Keratinocyte (primary cell): ENCODE results near the gene ETV7. TPM values are rescaled to one million over a fixed set of nuclear protein-coding genes. Genes with fewer than 3 reads are reported as not detected.

Experiments
- DNase-seq: peaks from one replicate; pipeline ENCODE4 v3.0.0-alpha.2; 2011; ENCODE audit warnings: low read depth, missing footprints, low spot score
- FAIRE-seq: peaks from 2 replicates; lab custom pipeline; 2011; peaks lifted over from hg19 to GRCh38; lab: Jason Lieb, UNC
- H2AFZ ChIP-seq: 2 replicates; pipeline ENCODE4 v1.6.0; 2012; ENCODE audit warnings: low read length, control low read depth, inconsistent platforms; ENCODE audit not compliant: control insufficient read depth
- H3K27ac ChIP-seq: 2 replicates; pipeline ENCODE4 v1.5.1; 2011; ENCODE audit warnings: low read length; ENCODE audit not compliant: control insufficient read depth, insufficient read depth
- H3K27me3 ChIP-seq: 3 replicates; pipeline ENCODE4 v1.6.0; 2011; ENCODE audit warnings: low read length; ENCODE audit not compliant: control insufficient read depth, insufficient read depth; ENCODE audit errors: extremely low read depth
- H3K36me3 ChIP-seq, 2 experiments: 2 replicates in 1 of 2; 3 replicates in 1 of 2; pipeline ENCODE4 v1.5.1; 2011; ENCODE audit warnings: low read length in 2 of 2, mild to moderate bottlenecking in 1 of 2; ENCODE audit not compliant: control insufficient read depth in 2 of 2, insufficient read depth in 2 of 2; ENCODE audit errors: extremely low read depth in 1 of 2
- H3K4me1 ChIP-seq: 3 replicates; pipeline ENCODE4 v1.5.1; 2011; ENCODE audit warnings: low read length; ENCODE audit not compliant: control insufficient read depth, insufficient read depth; ENCODE audit errors: extremely low read depth
- H3K4me2 ChIP-seq: 3 replicates; pipeline ENCODE4 v1.6.0; 2011; ENCODE audit warnings: low read depth, low read length; ENCODE audit not compliant: control insufficient read depth, insufficient read depth; ENCODE audit errors: extremely low read depth
- H3K4me3 ChIP-seq, 3 experiments: fragments of 200-600 bp in 1 of 3; sonication (generic) in 1 of 3; 2 replicates in 2 of 3; 3 replicates in 1 of 3; pipeline ENCODE4 v1.5.1; 2011 to 2016; ENCODE audit warnings: low read length in 3 of 3, mild to moderate bottlenecking in 3 of 3, control low read depth in 2 of 3, inconsistent platforms in 1 of 3, low read depth in 1 of 3, mixed read lengths in 1 of 3, mixed run types in 1 of 3, moderate library complexity in 1 of 3; ENCODE audit not compliant: control insufficient read depth in 2 of 3, insufficient read depth in 2 of 3; ENCODE audit errors: extremely low read depth in 1 of 3
- H3K79me2 ChIP-seq: 2 replicates; pipeline ENCODE4 v1.6.0; 2012; ENCODE audit warnings: low read length; ENCODE audit not compliant: control insufficient read depth, insufficient read depth
- H3K9ac ChIP-seq: 3 replicates; pipeline ENCODE4 v1.6.0; 2011; ENCODE audit warnings: low read length; ENCODE audit not compliant: control insufficient read depth, insufficient read depth; ENCODE audit errors: extremely low read depth
- H3K9me1 ChIP-seq: 3 replicates; pipeline ENCODE4 v1.6.0; 2011; ENCODE audit warnings: low read length; ENCODE audit not compliant: control insufficient read depth, insufficient read depth; ENCODE audit errors: extremely low read depth
- H3K9me3 ChIP-seq: 2 replicates; pipeline ENCODE4 v1.5.1; 2012; ENCODE audit warnings: low read depth, low read length; ENCODE audit not compliant: control insufficient read depth
- H4K20me1 ChIP-seq: 3 replicates; pipeline ENCODE4 v1.6.0; 2011; ENCODE audit warnings: low read length; ENCODE audit not compliant: control insufficient read depth, insufficient read depth; ENCODE audit errors: extremely low read depth
- CTCF ChIP-seq, 3 experiments: IDR thresholded peaks in 1 of 3; conservative IDR thresholded peaks in 1 of 3; optimal IDR thresholded peaks in 1 of 3; 2 replicates in 2 of 3; 3 replicates in 1 of 3; pipeline versions ENCODE3 to v1.5.1; 2011; ENCODE audit warnings: low read length in 3 of 3, mild to moderate bottlenecking in 3 of 3, moderate library complexity in 2 of 3, control low read depth in 1 of 3, inconsistent platforms in 1 of 3; ENCODE audit not compliant: insufficient read depth in 2 of 3; ENCODE audit errors: extremely low read depth in 1 of 3
- EZH2 ChIP-seq: IDR thresholded peaks from one replicate; pipeline ENCODE4 v1.6.1; 2012; ENCODE audit warnings: inconsistent platforms, mild to moderate bottlenecking, low read length, moderate library complexity
- dilution Hi-C: fragments of 300-500 bp; cut with MboI; formaldehyde crosslinking; loops from one replicate; pipeline ENCODE4 v1.7.0; 2020; ENCODE audit warnings: low sequenced_read_pairs; ENCODE audit not compliant: extremely low pct_ligation_motif_present
- polyA plus RNA-seq, 5 experiments: library from polyadenylated mRNA; depleted of rRNA in 3 of 5; stranded (reverse) in 3 of 5; stranded (forward) in 1 of 5; unstranded in 1 of 5; fragments of >200 nt; gene quantifications; 1 replicate in 1 of 5; 2 replicates in 3 of 5; 3 replicates in 1 of 5; pipeline versions ENCODE4 v1.2.1 to v1.2.3, GENCODE V29; 2011 to 2012; ENCODE audit warnings: missing spikeins in 2 of 5, low read depth in 1 of 5, low replicate concordance in 1 of 5

ETV7 gene
- polyA plus RNA-seq, 1 donor (not counting 4 experiments of a cell fraction or from before 2014, with no cell fraction given) = 0.22 TPM

- Histone ChIP-seq H3K9ac (no peak overlapping the region), H4K20me1 (no peaks in the 10 kb centered on the region), H3K9me3 (no peaks in the 10 kb centered on the region), H3K4me1 (peaks cover 19% of the 10 kb centered on the region), H3K27ac (peak overlapping the region; percentile 1), H3K36me3 (no peaks in the 10 kb centered on the region), H2AFZ (peak overlapping the region; percentile 23), H3K4me2 (peak overlapping the region; percentile 49), H3K4me3 (peak overlapping the region in 1 of 3 experiments; percentile 16), H3K9me1 (no peaks in the 10 kb centered on the region), H3K27me3 (no peaks in the 10 kb centered on the region), H3K79me2 (no peaks in the 10 kb centered on the region)
- dilution Hi-C loops = no loop called here
- no peak for DNase-seq
- TF ChIP-seq CTCF (optimal IDR thresholded peaks at IDR 0.05 in 1 of 3, IDR thresholded peaks at IDR 0.05 in 1 of 3, conservative IDR thresholded peaks at IDR 0.05 in 1 of 3; ENCODE audit: extremely low read depth in 1 of 3, insufficient read depth in 2 of 3, low read length in 3 of 3) (no peak), EZH2 (no peak)
- no peak for FAIRE-seq
Measured at GRCh38 chr6:36418558-36418957, 31.1 kb upstream of the ETV7 start.

GRCh38 chr6:36414481-36414880 lies 27.0 kb upstream of the ETV7 start:
- dilution Hi-C loops = no loop called here
- DNase-seq (no peak), FAIRE-seq (no peak)
- Histone ChIP-seq H3K9me3 (no peaks in the 10 kb centered on the region), H4K20me1 (no peaks in the 10 kb centered on the region), H3K9me1 (no peaks in the 10 kb centered on the region), H3K27me3 (no peaks in the 10 kb centered on the region), H3K36me3 (no peaks in the 10 kb centered on the region), H3K4me2 (no peak overlapping the region), H3K4me3 (no peak overlapping the region), H3K79me2 (no peaks in the 10 kb centered on the region), H3K27ac (no peak overlapping the region), H3K4me1 (peaks cover 13% of the 10 kb centered on the region), H2AFZ (no peak overlapping the region), H3K9ac (no peak overlapping the region)
- no peak for TF ChIP-seq CTCF (optimal IDR thresholded peaks at IDR 0.05 in 1 of 3, IDR thresholded peaks at IDR 0.05 in 1 of 3, conservative IDR thresholded peaks at IDR 0.05 in 1 of 3; ENCODE audit: extremely low read depth in 1 of 3, insufficient read depth in 2 of 3, low read length in 3 of 3)
- TF ChIP-seq EZH2 = no peak
